Gastrocnemius medialis (tissue), 4 donors: Measurements from ENCODE around the gene SHISA6.

Experiments
- CTCF ChIP-seq, 5 experiments: fragments of 450-650 bp in 3 of 5; fragments of 200-600 bp in 2 of 5; sonication (generic) in 2 of 5; IDR thresholded peaks in 4 of 5; conservative IDR thresholded peaks in 1 of 5; 1 replicate in 4 of 5; 2 replicates in 1 of 5; pipeline ENCODE4 v1.5.1; 2016 to 2019; ENCODE audit warnings: antibody characterized with exemption in 5 of 5, mild to moderate bottlenecking in 3 of 5, moderate library complexity in 3 of 5
- POLR2A ChIP-seq, 2 donors: fragments of 450-650 bp; IDR thresholded peaks; one replicate each; pipeline ENCODE4 v1.6.1; 2017; ENCODE audit warnings: antibody characterized with exemption in 2 of 2, mild to moderate bottlenecking in 2 of 2, moderate library complexity in 2 of 2

GRCh38 chr17:11195801-11196200 is 45.2 kb upstream of the SHISA6 start:
- TF ChIP-seq CTCF (IDR thresholded peaks at IDR 0.05 in 4 of 5, conservative IDR thresholded peaks at IDR 0.05 in 1 of 5): no peak
- no peak for TF ChIP-seq POLR2A (IDR thresholded peaks at IDR 0.05)
